SK-N-SH (cell line): ENCODE results near the gene USP40.

Experiments
- EP300 ChIP-seq, 2 experiments: IDR thresholded peaks; 2 replicates each; pipeline versions ENCODE4 v1.4.0 to v1.6.1; 2012; ENCODE audit warnings: borderline replicate concordance in 1 of 2, low read depth in 1 of 2, low read length in 1 of 2
- POLR2AphosphoS5 ChIP-seq: IDR thresholded peaks from 2 replicates; pipeline ENCODE4 v1.6.1; 2012; ENCODE audit warnings: low read depth, low read length
- RAD21 ChIP-seq: IDR thresholded peaks from 2 replicates; pipeline ENCODE4 v1.6.1; 2012; ENCODE audit warnings: mild to moderate bottlenecking, low read length
- SMC3 ChIP-seq: IDR thresholded peaks from 2 replicates; pipeline ENCODE4 v1.6.1; 2012; ENCODE audit warnings: low read depth, low read length, improper control_type of control experiment
- TAF1 ChIP-seq: IDR thresholded peaks from 2 replicates; pipeline ENCODE4 v1.6.1; 2012; ENCODE audit warnings: low read depth, mild to moderate bottlenecking, low read length, moderate library complexity, borderline replicate concordance
- TF ChIP-seq, protein P1 (sequence below): IDR thresholded peaks from 2 replicates; pipeline ENCODE4 v1.6.1; 2012; ENCODE audit warnings: mild to moderate bottlenecking, low read depth, low read length, moderate library complexity
- TF ChIP-seq, protein P2 (sequence below): fragments of 200-600 bp; sonication (generic); IDR thresholded peaks from 2 replicates; pipeline ENCODE4 v1.6.1; 2017; ENCODE audit warnings: antibody characterized with exemption, mild to moderate bottlenecking, moderate library complexity
- TF ChIP-seq, protein P3 (sequence below): fragments of 150-350 bp; IDR thresholded peaks from 2 replicates; pipeline ENCODE4 v1.6.1; 2017; ENCODE audit warnings: antibody characterized with exemption, low read length, low read depth, borderline replicate concordance

DNA sequence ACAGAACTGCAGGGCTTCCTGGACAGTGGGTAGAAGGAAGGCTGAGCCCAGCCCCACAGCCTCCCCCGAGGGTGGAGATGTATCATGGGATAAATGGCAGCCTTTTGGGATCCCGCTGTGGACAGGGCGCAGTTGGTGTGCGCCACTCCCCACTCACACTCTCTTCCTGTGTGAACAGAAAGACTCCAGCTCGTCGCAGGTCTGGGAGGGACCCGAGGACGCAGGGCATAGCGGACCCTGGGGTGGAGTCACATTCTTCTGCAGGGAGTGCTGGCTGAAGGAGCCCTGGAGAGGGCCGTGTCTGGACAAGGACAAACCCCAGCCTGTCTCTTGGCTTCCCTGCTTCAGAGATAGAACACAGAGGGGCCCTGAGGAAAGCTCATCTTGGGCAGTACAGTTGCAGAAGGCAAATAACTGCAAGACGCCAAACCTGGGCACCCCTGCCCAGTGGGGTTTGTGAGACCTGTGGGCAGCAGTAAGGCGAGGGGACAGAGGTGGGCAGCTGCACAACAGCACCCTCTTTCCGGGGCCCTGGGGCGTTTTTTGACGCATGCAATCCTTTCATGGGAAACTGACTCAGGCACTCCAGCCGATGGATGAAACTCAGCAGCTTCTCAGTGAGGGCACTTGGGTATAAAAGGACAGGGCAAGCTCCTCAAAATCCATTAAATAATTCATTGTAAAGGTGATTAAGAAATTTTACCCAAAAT lies 101.9 kb downstream of the USP40 start:
- TF ChIP-seq SMC3 (no peak), TAF1 (no peak), EP300 (IDR thresholded peaks at IDR 0.05; ENCODE audit: borderline replicate concordance in 1 of 2, low read depth in 1 of 2, low read length in 1 of 2) (no peak), RAD21 (no peak), POLR2AphosphoS5 (no peak)
- TF ChIP-seq, protein P1, sequence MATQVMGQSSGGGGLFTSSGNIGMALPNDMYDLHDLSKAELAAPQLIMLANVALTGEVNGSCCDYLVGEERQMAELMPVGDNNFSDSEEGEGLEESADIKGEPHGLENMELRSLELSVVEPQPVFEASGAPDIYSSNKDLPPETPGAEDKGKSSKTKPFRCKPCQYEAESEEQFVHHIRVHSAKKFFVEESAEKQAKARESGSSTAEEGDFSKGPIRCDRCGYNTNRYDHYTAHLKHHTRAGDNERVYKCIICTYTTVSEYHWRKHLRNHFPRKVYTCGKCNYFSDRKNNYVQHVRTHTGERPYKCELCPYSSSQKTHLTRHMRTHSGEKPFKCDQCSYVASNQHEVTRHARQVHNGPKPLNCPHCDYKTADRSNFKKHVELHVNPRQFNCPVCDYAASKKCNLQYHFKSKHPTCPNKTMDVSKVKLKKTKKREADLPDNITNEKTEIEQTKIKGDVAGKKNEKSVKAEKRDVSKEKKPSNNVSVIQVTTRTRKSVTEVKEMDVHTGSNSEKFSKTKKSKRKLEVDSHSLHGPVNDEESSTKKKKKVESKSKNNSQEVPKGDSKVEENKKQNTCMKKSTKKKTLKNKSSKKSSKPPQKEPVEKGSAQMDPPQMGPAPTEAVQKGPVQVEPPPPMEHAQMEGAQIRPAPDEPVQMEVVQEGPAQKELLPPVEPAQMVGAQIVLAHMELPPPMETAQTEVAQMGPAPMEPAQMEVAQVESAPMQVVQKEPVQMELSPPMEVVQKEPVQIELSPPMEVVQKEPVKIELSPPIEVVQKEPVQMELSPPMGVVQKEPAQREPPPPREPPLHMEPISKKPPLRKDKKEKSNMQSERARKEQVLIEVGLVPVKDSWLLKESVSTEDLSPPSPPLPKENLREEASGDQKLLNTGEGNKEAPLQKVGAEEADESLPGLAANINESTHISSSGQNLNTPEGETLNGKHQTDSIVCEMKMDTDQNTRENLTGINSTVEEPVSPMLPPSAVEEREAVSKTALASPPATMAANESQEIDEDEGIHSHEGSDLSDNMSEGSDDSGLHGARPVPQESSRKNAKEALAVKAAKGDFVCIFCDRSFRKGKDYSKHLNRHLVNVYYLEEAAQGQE, result no peak
- TF ChIP-seq, protein P2, sequence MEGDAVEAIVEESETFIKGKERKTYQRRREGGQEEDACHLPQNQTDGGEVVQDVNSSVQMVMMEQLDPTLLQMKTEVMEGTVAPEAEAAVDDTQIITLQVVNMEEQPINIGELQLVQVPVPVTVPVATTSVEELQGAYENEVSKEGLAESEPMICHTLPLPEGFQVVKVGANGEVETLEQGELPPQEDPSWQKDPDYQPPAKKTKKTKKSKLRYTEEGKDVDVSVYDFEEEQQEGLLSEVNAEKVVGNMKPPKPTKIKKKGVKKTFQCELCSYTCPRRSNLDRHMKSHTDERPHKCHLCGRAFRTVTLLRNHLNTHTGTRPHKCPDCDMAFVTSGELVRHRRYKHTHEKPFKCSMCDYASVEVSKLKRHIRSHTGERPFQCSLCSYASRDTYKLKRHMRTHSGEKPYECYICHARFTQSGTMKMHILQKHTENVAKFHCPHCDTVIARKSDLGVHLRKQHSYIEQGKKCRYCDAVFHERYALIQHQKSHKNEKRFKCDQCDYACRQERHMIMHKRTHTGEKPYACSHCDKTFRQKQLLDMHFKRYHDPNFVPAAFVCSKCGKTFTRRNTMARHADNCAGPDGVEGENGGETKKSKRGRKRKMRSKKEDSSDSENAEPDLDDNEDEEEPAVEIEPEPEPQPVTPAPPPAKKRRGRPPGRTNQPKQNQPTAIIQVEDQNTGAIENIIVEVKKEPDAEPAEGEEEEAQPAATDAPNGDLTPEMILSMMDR, result no peak
- TF ChIP-seq, protein P3, sequence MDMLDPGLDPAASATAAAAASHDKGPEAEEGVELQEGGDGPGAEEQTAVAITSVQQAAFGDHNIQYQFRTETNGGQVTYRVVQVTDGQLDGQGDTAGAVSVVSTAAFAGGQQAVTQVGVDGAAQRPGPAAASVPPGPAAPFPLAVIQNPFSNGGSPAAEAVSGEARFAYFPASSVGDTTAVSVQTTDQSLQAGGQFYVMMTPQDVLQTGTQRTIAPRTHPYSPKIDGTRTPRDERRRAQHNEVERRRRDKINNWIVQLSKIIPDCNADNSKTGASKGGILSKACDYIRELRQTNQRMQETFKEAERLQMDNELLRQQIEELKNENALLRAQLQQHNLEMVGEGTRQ, result no peak
